A549 (cell line): Measurements from ENCODE around the gene HLA-DPA1.

Source experiments
- CEBPB ChIP-seq, 2 experiments: fragments of >200 bp in 1 of 2; sonication (Bioruptor Twin) in 1 of 2; formaldehyde crosslinking in 1 of 2; IDR thresholded peaks; 2 replicates each; pipeline ENCODE4 v1.6.1; 2012 to 2016
- FOSL2 ChIP-seq, 2 experiments: fragments of 450-650 bp in 1 of 2; fragments of >200 bp in 1 of 2; sonication (Bioruptor Twin) in 1 of 2; formaldehyde crosslinking; IDR thresholded peaks; 2 replicates each; pipeline versions ENCODE4 v1.5.0 to v1.6.1; 2016 to 2020; ENCODE audit warnings: mild to moderate bottlenecking in 1 of 2, moderate library complexity in 1 of 2
- NFE2L2 ChIP-seq: fragments of 150-350 bp; conservative IDR thresholded peaks from 2 replicates; pipeline ENCODE4 v1.6.1; 2014; ENCODE audit warnings: low read length
- TF ChIP-seq, protein P1 (sequence below): fragments of 200-600 bp; sonication (generic); IDR thresholded peaks from 2 replicates; pipeline ENCODE4 v1.6.1; 2016; ENCODE audit warnings: antibody characterized with exemption, mild to moderate bottlenecking, moderate library complexity
- TF ChIP-seq, protein P2 (sequence below): fragments of >200 bp; sonication (Bioruptor Twin); formaldehyde crosslinking; IDR thresholded peaks from 3 replicates; pipeline ENCODE4 v1.5.1; 2016
- TF ChIP-seq, protein P3 (sequence below): IDR thresholded peaks from 2 replicates; pipeline ENCODE4 v1.6.1; 2012

DNA sequence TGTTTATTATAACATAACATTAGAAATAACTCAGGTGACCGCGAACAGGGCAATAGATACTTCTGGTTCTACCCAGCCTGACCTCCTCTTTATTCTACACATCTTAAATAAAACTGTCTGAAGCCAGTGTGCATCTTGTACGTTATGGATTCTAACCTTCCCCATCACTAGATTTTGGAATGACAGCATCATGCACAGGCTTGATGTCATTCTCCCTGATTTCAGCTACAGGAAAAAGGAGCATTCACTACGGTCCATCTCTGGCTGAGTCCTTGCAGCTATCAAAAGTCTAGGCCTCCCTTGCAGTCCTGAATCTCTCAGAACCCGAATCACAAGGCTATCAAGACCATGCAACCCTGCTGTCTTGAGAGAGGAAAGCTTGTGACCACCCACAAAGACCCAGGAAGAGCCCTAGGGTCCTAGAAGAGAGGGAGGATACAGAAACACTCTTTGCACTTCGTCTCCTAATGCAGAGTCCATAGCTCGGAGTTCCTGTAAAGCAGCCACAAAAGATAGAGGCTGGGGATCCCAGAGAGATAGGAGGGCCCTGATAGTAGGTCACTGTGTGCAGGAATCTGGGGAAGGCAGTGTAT is 845 bp downstream of the HLA-DPA1 start:
- TF ChIP-seq, protein P1, sequence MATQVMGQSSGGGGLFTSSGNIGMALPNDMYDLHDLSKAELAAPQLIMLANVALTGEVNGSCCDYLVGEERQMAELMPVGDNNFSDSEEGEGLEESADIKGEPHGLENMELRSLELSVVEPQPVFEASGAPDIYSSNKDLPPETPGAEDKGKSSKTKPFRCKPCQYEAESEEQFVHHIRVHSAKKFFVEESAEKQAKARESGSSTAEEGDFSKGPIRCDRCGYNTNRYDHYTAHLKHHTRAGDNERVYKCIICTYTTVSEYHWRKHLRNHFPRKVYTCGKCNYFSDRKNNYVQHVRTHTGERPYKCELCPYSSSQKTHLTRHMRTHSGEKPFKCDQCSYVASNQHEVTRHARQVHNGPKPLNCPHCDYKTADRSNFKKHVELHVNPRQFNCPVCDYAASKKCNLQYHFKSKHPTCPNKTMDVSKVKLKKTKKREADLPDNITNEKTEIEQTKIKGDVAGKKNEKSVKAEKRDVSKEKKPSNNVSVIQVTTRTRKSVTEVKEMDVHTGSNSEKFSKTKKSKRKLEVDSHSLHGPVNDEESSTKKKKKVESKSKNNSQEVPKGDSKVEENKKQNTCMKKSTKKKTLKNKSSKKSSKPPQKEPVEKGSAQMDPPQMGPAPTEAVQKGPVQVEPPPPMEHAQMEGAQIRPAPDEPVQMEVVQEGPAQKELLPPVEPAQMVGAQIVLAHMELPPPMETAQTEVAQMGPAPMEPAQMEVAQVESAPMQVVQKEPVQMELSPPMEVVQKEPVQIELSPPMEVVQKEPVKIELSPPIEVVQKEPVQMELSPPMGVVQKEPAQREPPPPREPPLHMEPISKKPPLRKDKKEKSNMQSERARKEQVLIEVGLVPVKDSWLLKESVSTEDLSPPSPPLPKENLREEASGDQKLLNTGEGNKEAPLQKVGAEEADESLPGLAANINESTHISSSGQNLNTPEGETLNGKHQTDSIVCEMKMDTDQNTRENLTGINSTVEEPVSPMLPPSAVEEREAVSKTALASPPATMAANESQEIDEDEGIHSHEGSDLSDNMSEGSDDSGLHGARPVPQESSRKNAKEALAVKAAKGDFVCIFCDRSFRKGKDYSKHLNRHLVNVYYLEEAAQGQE: no peak
- TF ChIP-seq, protein P2, sequence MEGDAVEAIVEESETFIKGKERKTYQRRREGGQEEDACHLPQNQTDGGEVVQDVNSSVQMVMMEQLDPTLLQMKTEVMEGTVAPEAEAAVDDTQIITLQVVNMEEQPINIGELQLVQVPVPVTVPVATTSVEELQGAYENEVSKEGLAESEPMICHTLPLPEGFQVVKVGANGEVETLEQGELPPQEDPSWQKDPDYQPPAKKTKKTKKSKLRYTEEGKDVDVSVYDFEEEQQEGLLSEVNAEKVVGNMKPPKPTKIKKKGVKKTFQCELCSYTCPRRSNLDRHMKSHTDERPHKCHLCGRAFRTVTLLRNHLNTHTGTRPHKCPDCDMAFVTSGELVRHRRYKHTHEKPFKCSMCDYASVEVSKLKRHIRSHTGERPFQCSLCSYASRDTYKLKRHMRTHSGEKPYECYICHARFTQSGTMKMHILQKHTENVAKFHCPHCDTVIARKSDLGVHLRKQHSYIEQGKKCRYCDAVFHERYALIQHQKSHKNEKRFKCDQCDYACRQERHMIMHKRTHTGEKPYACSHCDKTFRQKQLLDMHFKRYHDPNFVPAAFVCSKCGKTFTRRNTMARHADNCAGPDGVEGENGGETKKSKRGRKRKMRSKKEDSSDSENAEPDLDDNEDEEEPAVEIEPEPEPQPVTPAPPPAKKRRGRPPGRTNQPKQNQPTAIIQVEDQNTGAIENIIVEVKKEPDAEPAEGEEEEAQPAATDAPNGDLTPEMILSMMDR: no peak
- TF ChIP-seq CEBPB (IDR thresholded peaks at IDR 0.05) (no peak), NFE2L2 (no peak), FOSL2 (IDR thresholded peaks at IDR 0.05) (no peak), FOSL2 (CRISPR knock-in tag; IDR thresholded peaks at IDR 0.05) (no peak)
- TF ChIP-seq, protein P3, sequence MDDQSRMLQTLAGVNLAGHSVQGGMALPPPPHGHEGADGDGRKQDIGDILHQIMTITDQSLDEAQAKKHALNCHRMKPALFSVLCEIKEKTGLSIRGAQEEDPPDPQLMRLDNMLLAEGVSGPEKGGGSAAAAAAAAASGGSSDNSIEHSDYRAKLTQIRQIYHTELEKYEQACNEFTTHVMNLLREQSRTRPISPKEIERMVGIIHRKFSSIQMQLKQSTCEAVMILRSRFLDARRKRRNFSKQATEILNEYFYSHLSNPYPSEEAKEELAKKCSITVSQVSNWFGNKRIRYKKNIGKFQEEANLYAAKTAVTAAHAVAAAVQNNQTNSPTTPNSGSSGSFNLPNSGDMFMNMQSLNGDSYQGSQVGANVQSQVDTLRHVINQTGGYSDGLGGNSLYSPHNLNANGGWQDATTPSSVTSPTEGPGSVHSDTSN: no peak
